GM12878 (cell line): ENCODE measurements around the gene DHX29. TPM values are rescaled to one million over a fixed set of nuclear protein-coding genes. Genes with fewer than 3 reads are reported as not detected.

Experiments used
- CHD2 ChIP-seq: IDR thresholded peaks from 2 replicates; pipeline ENCODE4 v1.6.1; 2011; ENCODE audit warnings: low read depth, low read length, improper control_type of control experiment, borderline replicate concordance
- EGR1 ChIP-seq, 2 experiments: IDR thresholded peaks; 1 replicate in 1 of 2; 2 replicates in 1 of 2; pipeline ENCODE4 v1.6.1; 2011 to 2012; ENCODE audit warnings: low read depth in 2 of 2, low read length in 2 of 2, borderline replicate concordance in 1 of 2, mild to moderate bottlenecking in 1 of 2, moderate library complexity in 1 of 2
- FOS ChIP-seq: IDR thresholded peaks from 3 replicates; pipeline ENCODE4 v1.6.1; 2011; ENCODE audit warnings: borderline replicate concordance; ENCODE audit not compliant: insufficient read length; ENCODE audit errors: extremely low read depth
- FOXK2 ChIP-seq: fragments of 450-650 bp; IDR thresholded peaks from 2 replicates; pipeline ENCODE4 v1.6.1; 2017; ENCODE audit warnings: mild to moderate bottlenecking, moderate library complexity
- HCFC1 ChIP-seq: fragments of 150-350 bp; IDR thresholded peaks from 2 replicates; pipeline ENCODE4 v1.6.1; 2014; ENCODE audit warnings: low read length
- HDAC2 ChIP-seq: fragments of 200-600 bp; sonication (generic); IDR thresholded peaks from 2 replicates; pipeline ENCODE4 v1.6.1; 2017
- MEF2A ChIP-seq: IDR thresholded peaks from 2 replicates; pipeline ENCODE4 v1.6.1; 2011; ENCODE audit warnings: low read depth, mild to moderate bottlenecking, low read length, moderate library complexity; ENCODE audit not compliant: insufficient read depth
- NFIC ChIP-seq: IDR thresholded peaks from 2 replicates; pipeline ENCODE4 v1.6.1; 2012; ENCODE audit warnings: low read depth, mild to moderate bottlenecking, inconsistent platforms, low read length, moderate library complexity
- NFYA ChIP-seq: IDR thresholded peaks from 2 replicates; pipeline ENCODE4 v1.6.1; 2011; ENCODE audit warnings: low read depth, mild to moderate bottlenecking, low read length, improper control_type of control experiment, borderline replicate concordance
- NR2F1 ChIP-seq: fragments of 450-650 bp; conservative IDR thresholded peaks from 2 replicates; pipeline ENCODE4 v1.6.1; 2017; ENCODE audit warnings: mild to moderate bottlenecking
- PAX5 ChIP-seq: IDR thresholded peaks from 2 replicates; pipeline ENCODE4 v1.6.1; 2011; ENCODE audit warnings: low read depth, low read length, borderline replicate concordance
- PBX3 ChIP-seq: IDR thresholded peaks from 2 replicates; pipeline ENCODE4 v1.6.1; 2011; ENCODE audit warnings: mild to moderate bottlenecking, low read depth, low read length, moderate library complexity; ENCODE audit not compliant: insufficient replicate concordance
- POLR2AphosphoS5 ChIP-seq: IDR thresholded peaks from 2 replicates; pipeline ENCODE4 v1.6.1; 2011; ENCODE audit warnings: mild to moderate bottlenecking, low read length, inconsistent platforms
- RAD21 ChIP-seq: IDR thresholded peaks from 2 replicates; pipeline ENCODE4 v1.6.1; 2011; ENCODE audit warnings: mild to moderate bottlenecking, low read depth, low read length, moderate library complexity; ENCODE audit not compliant: insufficient read depth
- SMAD1 ChIP-seq: fragments of 450-650 bp; IDR thresholded peaks from 2 replicates; pipeline ENCODE4 v1.6.1; 2018; ENCODE audit warnings: mild to moderate bottlenecking, low read depth; ENCODE audit not compliant: partially characterized antibody
- SMAD5 ChIP-seq: IDR thresholded peaks from 2 replicates; pipeline ENCODE4 v1.6.1; 2016; ENCODE audit warnings: antibody characterized with exemption, low read depth
- STAT1 ChIP-seq: fragments of 450-650 bp; conservative IDR thresholded peaks from 2 replicates; pipeline ENCODE4 v1.6.1; 2014; ENCODE audit warnings: antibody characterized with exemption, mild to moderate bottlenecking
- SUPT20H ChIP-seq: IDR thresholded peaks from 2 replicates; pipeline ENCODE4 v1.6.1; 2011; ENCODE audit warnings: low read depth, mild to moderate bottlenecking, low read length, moderate library complexity, borderline replicate concordance; ENCODE audit not compliant: control insufficient read depth
- ZZZ3 ChIP-seq: IDR thresholded peaks from 2 replicates; pipeline ENCODE4 v1.6.1; 2011; ENCODE audit warnings: low read depth; ENCODE audit not compliant: control insufficient read depth, insufficient read length
- polyA plus RNA-seq, 11 experiments: library from polyadenylated mRNA; depleted of rRNA in 4 of 11; unstranded in 6 of 11; stranded (reverse) in 5 of 11; fragments of >200 nt; fragmentation: Nextera tagmentation in 4 of 11; fragmentation: Illumina TruSeq in 1 of 11; extraction: Ambion mirVana in 4 of 11; extraction: Trizol in 1 of 11; gene quantifications; 1 replicate in 1 of 11; 2 replicates in 10 of 11; pipeline versions ENCODE4 v1.2.1 to v1.2.3, GENCODE V29; 2011 to 2016; ENCODE audit warnings: inconsistent platforms in 2 of 11, missing spikeins in 2 of 11, low read depth in 1 of 11
- total RNA-seq, 4 experiments: library from RNA; depleted of rRNA in 3 of 4; stranded (reverse); fragments of >200 nt in 3 of 4; fragmentation: Illumina TruSeq in 1 of 4; extraction: Trizol in 1 of 4; gene quantifications; 2 replicates each; pipeline versions ENCODE4 v1.2.1 to v1.2.3, GENCODE V29; 2013 to 2021
- TF ChIP-seq, protein P1 (sequence below): fragments of 450-650 bp; IDR thresholded peaks from 2 replicates; pipeline ENCODE4 v1.6.1; 2017; ENCODE audit warnings: mild to moderate bottlenecking, moderate library complexity
- TF ChIP-seq, protein P2 (sequence below): fragments of 450-650 bp; IDR thresholded peaks from 2 replicates; pipeline ENCODE4 v1.6.1; 2016; ENCODE audit warnings: mild to moderate bottlenecking
- TF ChIP-seq, protein P3 (sequence below): fragments of 450-650 bp; IDR thresholded peaks from 2 replicates; pipeline ENCODE4 v1.6.1; 2017; ENCODE audit warnings: low read depth, mild to moderate bottlenecking, moderate library complexity

DHX29 gene
- total and polyA plus RNA-seq, 10 of the 15 experiments (the other 5 are each of a cell fraction or from before 2014, with no cell fraction given) = 5.3 to 49.1 (median 17.2) TPM

DNA sequence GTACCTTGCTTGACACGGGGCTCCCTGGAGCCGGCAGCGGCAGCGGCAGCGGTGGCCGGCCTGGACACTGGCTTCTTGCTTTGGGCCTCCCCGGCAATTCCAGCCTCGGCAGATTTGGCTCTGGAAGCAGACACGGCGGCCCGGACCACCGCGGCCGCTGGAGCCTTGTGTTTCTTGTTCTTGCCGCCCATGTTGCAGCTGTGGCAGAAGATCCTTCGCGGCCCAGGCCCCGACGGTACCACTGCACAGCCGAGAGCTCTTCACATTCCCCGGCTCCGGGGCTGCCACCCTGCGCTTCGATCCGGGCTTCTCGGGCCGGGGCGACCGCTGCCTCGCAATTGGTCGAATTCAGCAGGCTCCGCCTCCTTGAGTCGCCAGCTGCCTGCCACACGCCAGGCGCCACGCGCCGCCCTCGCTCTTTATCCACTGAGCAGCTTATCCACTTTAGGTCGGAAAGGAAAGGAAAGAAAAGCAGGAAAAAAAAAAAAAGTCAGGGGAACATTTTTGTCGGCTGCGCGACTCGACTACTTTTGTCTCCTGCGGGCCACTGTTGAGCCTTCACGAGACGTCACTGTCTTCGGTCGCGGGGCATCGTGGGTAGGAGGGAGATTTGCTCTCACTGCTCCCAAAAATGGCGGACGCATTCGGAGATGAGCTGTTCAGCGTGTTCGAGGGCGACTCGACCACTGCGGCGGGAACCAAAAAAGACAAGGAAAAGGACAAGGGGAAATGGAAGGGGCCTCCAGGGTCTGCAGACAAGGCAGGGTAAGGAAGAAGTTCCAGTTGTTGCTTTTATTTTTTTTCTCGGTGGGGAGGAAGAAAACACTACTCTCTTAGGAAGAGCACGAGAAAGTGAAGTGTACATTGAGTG lies at the start of gene DHX29, which contains the start of gene MTREX (continued):
- TF ChIP-seq, protein P1, sequence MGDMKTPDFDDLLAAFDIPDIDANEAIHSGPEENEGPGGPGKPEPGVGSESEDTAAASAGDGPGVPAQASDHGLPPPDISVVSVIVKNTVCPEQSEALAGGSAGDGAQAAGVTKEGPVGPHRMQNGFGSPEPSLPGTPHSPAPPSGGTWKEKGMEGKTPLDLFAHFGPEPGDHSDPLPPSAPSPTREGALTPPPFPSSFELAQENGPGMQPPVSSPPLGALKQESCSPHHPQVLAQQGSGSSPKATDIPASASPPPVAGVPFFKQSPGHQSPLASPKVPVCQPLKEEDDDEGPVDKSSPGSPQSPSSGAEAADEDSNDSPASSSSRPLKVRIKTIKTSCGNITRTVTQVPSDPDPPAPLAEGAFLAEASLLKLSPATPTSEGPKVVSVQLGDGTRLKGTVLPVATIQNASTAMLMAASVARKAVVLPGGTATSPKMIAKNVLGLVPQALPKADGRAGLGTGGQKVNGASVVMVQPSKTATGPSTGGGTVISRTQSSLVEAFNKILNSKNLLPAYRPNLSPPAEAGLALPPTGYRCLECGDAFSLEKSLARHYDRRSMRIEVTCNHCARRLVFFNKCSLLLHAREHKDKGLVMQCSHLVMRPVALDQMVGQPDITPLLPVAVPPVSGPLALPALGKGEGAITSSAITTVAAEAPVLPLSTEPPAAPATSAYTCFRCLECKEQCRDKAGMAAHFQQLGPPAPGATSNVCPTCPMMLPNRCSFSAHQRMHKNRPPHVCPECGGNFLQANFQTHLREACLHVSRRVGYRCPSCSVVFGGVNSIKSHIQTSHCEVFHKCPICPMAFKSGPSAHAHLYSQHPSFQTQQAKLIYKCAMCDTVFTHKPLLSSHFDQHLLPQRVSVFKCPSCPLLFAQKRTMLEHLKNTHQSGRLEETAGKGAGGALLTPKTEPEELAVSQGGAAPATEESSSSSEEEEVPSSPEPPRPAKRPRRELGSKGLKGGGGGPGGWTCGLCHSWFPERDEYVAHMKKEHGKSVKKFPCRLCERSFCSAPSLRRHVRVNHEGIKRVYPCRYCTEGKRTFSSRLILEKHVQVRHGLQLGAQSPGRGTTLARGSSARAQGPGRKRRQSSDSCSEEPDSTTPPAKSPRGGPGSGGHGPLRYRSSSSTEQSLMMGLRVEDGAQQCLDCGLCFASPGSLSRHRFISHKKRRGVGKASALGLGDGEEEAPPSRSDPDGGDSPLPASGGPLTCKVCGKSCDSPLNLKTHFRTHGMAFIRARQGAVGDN = peak; percentile 79
- peak; percentile 97 for TF ChIP-seq POLR2AphosphoS5
- no peak for TF ChIP-seq FOXK2
- no peak for TF ChIP-seq SUPT20H
- TF ChIP-seq NFYA = no peak
- peak; percentile 58; the same call in 1 of the 2 replicates for TF ChIP-seq CHD2
- TF ChIP-seq RAD21 = no peak
- TF ChIP-seq, protein P2, sequence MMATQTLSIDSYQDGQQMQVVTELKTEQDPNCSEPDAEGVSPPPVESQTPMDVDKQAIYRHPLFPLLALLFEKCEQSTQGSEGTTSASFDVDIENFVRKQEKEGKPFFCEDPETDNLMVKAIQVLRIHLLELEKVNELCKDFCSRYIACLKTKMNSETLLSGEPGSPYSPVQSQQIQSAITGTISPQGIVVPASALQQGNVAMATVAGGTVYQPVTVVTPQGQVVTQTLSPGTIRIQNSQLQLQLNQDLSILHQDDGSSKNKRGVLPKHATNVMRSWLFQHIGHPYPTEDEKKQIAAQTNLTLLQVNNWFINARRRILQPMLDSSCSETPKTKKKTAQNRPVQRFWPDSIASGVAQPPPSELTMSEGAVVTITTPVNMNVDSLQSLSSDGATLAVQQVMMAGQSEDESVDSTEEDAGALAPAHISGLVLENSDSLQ = peak; percentile 54; the same call in 1 of the 2 replicates
- TF ChIP-seq PAX5 = 0 out of 2 replicates have a peak, but pooled peaks have one; percentile 57
- no peak for TF ChIP-seq EGR1 (IDR thresholded peaks at IDR 0.05; ENCODE audit: borderline replicate concordance in 1 of 2, low read depth in 2 of 2, low read length in 2 of 2)
- peak; percentile 69 for TF ChIP-seq SMAD1
- peak; percentile 74 for TF ChIP-seq SMAD5
- no peak for TF ChIP-seq MEF2A
- no peak for TF ChIP-seq PBX3
- TF ChIP-seq FOS = no peak
- no peak for TF ChIP-seq ZZZ3
- TF ChIP-seq NFIC = 0 out of 2 replicates have a peak, but pooled peaks have one; percentile 32
- TF ChIP-seq STAT1 = no peak
- TF ChIP-seq, protein P3, sequence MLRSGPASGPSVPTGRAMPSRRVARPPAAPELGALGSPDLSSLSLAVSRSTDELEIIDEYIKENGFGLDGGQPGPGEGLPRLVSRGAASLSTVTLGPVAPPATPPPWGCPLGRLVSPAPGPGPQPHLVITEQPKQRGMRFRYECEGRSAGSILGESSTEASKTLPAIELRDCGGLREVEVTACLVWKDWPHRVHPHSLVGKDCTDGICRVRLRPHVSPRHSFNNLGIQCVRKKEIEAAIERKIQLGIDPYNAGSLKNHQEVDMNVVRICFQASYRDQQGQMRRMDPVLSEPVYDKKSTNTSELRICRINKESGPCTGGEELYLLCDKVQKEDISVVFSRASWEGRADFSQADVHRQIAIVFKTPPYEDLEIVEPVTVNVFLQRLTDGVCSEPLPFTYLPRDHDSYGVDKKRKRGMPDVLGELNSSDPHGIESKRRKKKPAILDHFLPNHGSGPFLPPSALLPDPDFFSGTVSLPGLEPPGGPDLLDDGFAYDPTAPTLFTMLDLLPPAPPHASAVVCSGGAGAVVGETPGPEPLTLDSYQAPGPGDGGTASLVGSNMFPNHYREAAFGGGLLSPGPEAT = peak; percentile 90
- no peak for TF ChIP-seq HDAC2
- TF ChIP-seq NR2F1 = no peak
- TF ChIP-seq HCFC1 = peak; percentile 64
